ENCODE measurements around the gene MSRB1.

The MSRB1 gene

GRCh38 chr16:1942810-1943726 is at the start of gene MSRB1:
TSS of gene MSRB1 (minus strand) at chr16:1943199. CDS start at chr16:1943156, 43 bp downstream.
- DNase-seq, result peak; percentile 99

GRCh38 chr16:1991948-1992703 is 49.1 kb upstream of the MSRB1 start:
- DNase-seq, result peak; percentile 96

- DNase-seq, result no peak
Observed at GRCh38 chr16:1991588-1991947, 48.6 kb upstream of the MSRB1 start.

GRCh38 chr16:1991135-1991551 is 48.1 kb upstream of the MSRB1 start:
- no peak for DNase-seq

- no peak for DNase-seq
Observed at GRCh38 chr16:1990351-1991134, 47.5 kb upstream of the MSRB1 start.

- DNase-seq, result no peak
Observed at GRCh38 chr16:1990101-1990350, 47.0 kb upstream of the MSRB1 start.

GRCh38 chr16:1989209-1990100 is 46.5 kb upstream of the MSRB1 start, which contains the start of gene SYNGR3:
TSS of gene SYNGR3 (plus strand) at chr16:1989970. CDS start at chr16:1990103, 133 bp downstream.
- no peak for DNase-seq

- DNase-seq, result no peak
Observed at GRCh38 chr16:1987198-1987597, 44.2 kb upstream of the MSRB1 start.

GRCh38 chr16:1985466-1986150 is 42.6 kb upstream of the MSRB1 start:
- DNase-seq, result no peak

GRCh38 chr16:1984347-1985225 is 41.6 kb upstream of the MSRB1 start:
- no peak for DNase-seq

GRCh38 chr16:1983544-1984346 is 40.7 kb upstream of the MSRB1 start, which contains the start of gene GFER:
TSS of gene GFER (plus strand) at chr16:1984193. CDS start at chr16:1984219, 26 bp downstream.
- peak; percentile 94 for DNase-seq

GRCh38 chr16:1982991-1983543 is 40.1 kb upstream of the MSRB1 start:
- no peak for DNase-seq

GRCh38 chr16:1982013-1982433 is 39.0 kb upstream of the MSRB1 start:
- DNase-seq, result no peak

- no peak for DNase-seq
Observed at GRCh38 chr16:1981398-1981836, 38.4 kb upstream of the MSRB1 start, which contains the start of gene NOXO1. TSS of gene NOXO1 (minus strand) at chr16:1981469. CDS start at chr16:1981179, 290 bp downstream.

- DNase-seq, result no peak
Observed at GRCh38 chr16:1980770-1981087, 37.7 kb upstream of the MSRB1 start.

- DNase-seq, result no peak
Observed at GRCh38 chr16:1980030-1980769, 37.2 kb upstream of the MSRB1 start.

GRCh38 chr16:1979271-1980029 is 36.5 kb upstream of the MSRB1 start:
- no peak for DNase-seq

Data from T1000 (cell line).